Measurements from ENCODE around the gene ATP5F1C.

ATP5F1C gene

GRCh38 chr10:7853890-7854289, 65.9 kb downstream of the ATP5F1C start:
- DNase-seq = no peak

DNA sequence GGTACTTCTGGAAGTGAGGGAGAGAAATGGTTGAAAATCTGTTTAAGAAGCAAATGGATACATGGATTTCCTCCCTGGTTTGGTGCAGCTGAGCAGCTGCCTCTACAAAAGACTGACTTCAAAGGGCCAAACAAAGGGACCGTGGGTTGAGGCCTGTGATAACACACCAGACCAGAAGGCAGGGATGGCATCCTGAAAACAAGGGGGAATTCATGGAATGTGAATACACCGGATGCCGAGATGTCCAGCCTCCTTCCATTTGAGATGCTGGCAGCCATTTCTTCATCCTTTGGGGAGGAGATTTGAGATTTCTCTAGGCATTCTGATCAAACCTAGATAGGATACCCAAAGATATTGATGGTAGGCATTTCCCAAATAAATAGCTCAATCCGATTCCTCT, 67.2 kb downstream of the ATP5F1C start:
- peak; percentile 94 for DNase-seq

DNA sequence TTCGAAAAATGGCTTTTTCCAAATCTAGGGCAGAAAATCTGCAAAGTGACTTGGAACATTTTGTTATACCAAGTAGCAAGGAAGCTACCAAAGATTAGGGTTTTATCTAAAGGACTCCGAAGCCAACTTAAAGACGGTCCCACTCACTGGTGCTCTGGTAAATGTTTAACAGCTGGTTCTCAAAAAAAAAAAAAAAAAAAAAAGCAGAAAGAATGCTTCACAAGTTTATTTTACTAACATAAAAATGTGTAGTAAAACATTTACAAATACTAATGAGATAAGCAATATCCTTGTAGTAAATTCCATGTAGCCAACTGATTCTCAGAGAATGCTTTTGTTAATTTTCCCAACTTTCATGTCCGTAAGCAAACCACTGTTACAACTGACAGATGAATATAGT, 68.7 kb downstream of the ATP5F1C start:
- no peak for DNase-seq

DNA sequence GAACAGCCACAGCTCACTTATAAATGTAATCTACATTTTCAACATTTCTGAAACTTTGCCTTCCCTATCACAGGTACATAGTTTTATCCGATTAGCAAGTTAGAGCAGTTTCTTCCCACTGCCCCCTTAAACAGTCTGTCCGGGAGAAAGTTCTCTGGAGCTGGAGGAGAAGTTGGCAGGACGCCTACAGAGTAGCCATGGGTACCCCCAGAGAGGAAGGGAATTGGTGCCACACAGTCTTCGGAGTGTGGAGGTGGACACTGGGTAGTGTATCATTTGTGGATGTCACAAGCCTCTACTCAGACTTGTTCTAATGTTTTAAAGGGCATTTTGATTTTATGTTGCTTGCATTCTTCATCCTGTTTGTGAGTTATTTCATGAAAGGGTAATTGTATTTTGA, 69.3 kb downstream of the ATP5F1C start:
- no peak for DNase-seq

Data from islet precursor cell (in vitro differentiated cells).